Stimulated activated CD8-positive, alpha-beta memory T cell treated with anti-CD3 and anti-CD28 coated beads, Interleukin-7, amount 100 ng/mL, for 48 hours (primary cell): ENCODE results near the gene CHTF8.

ENCODE experiments used
- DNase-seq, 2 donors: peaks; one replicate each; pipeline ENCODE4 v3.0.0-alpha.2; 2020; ENCODE audit warnings: low read depth in 1 of 2; ENCODE audit errors: extremely low read depth in 1 of 2

The CHTF8 gene

DNA sequence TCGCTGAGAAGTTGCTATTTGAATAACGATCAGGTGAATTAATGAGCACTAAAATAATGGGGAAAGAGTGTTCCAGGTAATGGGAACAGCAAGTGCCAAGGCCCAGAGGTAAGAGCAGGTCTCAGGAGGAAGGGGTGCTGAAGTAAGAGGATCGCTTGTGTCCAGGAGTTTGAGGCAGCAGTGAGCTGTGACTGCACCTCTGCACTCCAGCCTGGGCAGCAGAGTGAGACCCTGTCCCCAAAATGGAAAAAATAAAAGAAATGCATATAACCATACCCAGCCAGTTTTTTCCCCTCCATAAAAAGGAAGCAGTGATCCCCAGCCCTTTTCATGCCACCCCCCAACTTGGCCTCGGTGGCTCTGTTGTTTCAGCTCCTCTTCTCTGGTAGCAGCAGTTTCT is 43.7 kb downstream of the CHTF8 start:
- DNase-seq, result no peak

DNA sequence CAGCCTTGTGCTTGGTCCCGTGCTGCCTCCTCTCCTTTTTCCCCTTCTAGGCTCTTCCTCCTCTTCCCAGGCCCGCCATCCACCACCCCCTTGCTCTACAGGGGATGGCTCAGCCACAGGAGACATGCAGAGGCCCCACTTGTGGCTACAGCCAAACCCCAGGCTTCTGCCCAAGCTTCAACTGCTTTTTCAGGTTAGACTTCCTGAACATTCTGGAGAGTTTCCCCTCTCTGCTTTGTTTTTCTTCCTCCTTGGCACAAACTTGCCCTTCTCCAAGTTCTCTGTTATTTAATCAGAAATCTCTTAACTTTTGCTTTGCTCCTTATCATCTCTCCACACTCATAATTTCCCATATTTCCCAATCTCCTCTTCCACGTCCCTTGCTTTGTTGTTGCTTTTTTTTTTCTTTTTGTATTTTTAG is 45.2 kb downstream of the CHTF8 start:
- DNase-seq, result no peak

DNA sequence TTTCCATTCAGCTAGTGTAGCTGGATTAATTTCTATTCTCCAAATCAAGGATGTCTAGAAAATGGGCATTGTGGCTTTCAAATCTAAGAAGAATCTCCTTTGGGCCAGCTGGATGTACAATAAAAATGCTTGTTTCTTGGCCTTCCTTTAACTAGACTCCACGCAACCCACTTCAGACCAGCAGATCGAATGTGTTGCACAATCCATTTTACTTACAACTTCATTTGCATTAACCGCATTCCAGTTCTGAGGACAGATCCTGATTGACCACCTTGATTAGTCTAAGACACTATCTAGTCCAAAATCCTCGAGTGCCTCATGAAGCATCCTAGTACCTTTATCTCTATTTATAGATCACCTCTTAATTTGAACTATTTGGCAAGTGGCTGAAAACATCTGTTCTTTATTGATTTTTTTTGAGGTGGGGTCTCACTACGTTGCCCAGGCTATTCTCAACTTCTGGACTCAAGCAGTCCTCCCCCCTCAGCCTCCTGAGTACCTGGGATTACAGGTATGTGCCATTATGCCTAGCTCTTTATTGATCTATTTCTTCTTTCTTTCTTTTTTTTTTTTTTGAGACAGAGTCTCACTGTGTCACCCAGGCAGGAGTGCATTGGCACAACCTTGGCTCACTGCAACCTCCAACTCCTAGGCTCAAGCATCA is 47.2 kb downstream of the CHTF8 start:
- DNase-seq, result no peak

DNA sequence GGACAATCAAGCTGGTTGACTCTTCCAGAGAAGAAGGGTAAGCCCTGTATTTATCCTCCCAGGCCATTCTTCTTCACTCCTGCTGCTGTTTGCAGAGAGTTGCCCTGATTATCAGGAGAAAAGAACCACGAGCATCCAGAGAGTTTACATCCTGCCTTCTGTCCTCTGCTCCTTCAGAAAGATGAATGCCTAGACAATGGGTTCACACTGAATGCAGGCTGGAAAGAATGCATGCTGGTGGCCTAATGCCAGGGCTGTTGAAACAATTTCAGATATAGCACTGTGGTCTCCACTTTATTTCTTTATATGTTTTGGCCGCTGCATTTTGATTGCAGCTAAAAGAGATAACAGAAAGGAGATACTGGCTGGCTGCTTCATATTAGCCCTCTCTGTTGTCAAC is 48.1 kb downstream of the CHTF8 start:
- DNase-seq, result no peak

DNA sequence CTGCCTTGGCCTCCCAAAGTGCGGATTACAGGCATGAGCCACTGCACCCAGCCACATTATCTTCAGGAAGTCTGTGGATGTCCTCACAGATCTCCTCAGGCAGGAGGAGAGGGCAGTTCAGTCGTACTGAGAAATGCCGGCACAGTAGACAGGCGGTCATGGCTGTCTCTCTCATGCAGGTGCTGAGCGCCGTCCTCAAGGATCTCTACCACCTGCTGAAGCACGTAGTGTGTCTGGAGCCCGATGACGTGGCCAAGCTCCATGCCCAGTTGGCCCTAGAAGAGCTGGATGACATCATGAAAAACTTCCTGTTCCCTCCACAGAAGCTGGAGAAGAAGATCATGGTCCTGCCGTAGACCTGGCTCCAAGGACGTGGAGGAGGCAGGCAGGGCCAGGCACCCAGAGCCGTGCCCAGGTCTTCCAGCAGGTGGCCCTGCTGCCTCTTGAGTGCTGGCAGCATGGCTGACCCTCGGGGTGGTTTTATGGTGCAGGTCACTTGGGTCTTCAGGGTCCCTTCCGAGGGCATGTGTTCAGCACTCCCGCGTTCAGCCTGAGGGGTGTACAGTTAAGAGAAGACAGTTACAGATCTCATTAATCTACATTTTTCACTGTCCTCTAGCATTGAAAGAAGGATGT is 49.0 kb downstream of the CHTF8 start:
- DNase-seq, result no peak

DNA sequence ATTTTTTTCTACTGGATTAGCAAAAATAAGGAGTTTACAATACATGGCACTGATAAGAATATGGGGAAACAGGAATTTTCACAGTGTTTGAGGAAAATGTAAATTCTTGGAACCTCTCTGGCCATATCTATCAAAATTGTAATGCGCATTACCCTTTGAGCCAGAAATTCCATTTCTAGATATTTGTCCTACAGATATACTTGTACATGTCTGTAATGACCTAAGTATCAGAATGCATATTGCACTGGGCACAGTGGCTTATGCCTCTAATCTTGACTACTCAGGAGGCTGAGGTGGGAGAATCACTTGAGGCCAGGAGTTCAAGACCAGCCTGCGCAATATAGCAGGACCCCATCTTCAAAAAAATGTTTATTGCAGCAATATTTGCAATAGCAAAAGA is 52.7 kb downstream of the CHTF8 start:
- no peak for DNase-seq

DNA sequence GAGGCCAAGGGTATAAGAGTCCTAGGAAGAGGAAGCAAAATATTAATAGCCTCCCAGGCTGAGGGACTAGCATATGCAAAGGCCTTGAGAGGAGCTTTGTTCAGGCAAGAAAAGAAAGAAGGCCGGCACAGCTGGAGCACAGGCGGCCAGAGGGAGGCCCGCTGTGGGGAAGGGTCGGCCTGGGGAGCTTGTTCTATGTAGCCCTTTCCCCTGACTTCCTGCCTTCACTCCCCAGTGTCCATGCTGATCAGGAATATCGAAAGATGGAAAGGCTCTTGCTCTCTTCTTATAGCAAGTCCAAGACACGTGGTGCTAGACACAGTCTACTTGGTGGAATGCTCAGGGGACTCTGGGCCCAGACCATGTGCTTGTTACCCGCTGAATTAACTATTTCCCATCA is 54.3 kb downstream of the CHTF8 start:
- no peak for DNase-seq

DNA sequence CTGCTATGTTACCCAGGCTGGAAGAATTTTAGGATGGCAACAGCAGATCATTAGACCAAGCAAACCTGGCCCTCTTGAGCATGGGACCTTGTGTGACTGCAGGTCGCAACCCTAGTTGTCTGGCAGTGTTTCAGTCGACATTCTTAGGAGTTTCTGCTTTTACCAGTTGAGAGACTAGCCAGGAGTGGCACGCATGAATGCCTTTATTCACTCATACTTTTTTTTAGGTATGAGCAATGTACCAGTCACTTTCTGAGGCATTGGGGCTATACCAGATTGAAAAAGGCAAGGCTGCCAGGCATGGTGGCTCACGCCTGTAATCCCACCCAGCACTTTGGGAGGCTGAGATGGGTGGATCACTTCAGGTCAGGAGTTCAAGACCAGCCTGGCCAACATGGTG is 55.1 kb downstream of the CHTF8 start:
- DNase-seq, result no peak

DNA sequence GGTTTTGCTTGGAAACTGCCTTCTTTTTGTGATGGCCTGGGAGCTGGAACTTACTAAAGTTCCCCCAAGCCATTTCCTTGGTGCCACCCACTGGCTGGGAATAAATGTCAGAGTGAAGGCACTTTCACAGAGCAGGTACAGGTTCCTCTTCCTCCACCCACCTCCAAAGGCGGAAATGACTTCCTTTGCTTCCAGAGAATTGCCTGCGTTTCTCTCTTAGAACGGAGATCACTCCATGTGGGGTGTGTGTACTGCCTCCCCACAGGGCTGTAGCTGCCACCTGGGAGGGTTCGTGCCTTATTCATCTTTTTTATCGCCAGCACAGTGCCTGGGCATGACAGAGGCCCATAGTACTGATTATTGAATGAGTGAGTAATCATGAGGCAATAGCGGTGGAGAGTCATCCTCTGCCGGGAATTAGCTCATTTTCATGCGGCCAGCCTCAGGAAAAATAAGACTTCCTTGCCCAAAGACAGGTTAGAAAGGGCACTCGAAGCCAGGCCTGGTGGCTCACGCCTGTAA is 59.1 kb downstream of the CHTF8 start:
- DNase-seq, result no peak

DNA sequence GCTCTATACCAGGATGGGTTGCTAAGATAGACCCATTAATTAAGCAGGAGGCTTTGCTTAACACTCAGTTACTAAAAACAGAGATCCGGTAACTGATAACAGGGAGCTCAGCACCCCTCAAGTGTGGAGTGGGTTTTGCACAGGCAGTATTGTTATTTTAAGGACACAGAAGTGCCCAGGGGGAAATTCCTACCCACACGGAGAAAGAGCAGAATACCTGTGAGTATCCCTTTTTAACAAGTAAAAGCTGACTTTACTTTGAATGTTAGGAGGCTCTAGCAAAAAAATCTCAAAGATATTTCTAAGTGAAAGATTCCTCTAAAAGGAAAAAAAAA is 59.8 kb downstream of the CHTF8 start:
- no peak for DNase-seq

DNA sequence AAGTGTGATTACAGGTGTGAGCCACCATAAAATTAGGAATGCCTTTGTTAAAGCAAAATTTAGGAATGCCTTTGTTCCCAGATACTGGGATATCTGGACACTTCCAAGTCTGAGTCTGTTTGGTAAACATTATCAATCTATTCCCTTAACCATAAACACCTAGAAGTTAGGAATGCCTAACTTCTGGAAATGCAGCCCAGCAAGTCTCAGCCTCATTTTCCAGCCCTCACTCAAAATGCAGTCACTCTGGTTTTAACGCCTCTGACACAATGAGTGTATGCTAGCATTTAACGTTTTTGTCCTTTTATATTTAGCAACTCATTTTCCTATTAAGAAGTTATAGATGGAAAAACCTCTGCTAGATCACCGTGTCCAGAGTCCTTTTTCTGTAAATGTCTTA is 61.4 kb downstream of the CHTF8 start:
- no peak for DNase-seq

DNA sequence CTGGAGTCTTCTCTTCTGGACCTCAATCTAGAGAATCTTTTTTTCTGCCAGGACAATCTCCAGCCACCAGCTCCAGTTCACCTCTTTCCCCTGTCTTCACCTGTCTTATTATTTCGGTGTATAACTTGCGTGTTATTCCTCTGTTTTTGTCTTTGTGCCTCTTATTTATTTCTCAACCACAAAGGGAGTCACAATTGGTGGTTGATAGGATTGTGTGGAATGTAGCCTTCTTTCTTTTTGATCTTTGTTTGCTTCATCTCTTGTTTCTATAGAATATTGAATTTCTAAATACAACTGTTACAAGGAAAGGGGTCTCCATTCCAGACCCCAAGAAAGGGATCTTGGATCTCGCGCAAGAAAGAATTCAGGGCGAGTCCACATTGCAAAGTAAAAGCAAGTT is 62.9 kb downstream of the CHTF8 start:
- no peak for DNase-seq
